Measurements from ENCODE around the gene SLC5A5. TPM values are rescaled to one million over a fixed set of nuclear protein-coding genes. Genes with fewer than 3 reads are reported as not detected.

Gene SLC5A5
- polyA plus RNA-seq, 3 donors: 0.06 to 2.6 TPM; not detected in 1

DNA sequence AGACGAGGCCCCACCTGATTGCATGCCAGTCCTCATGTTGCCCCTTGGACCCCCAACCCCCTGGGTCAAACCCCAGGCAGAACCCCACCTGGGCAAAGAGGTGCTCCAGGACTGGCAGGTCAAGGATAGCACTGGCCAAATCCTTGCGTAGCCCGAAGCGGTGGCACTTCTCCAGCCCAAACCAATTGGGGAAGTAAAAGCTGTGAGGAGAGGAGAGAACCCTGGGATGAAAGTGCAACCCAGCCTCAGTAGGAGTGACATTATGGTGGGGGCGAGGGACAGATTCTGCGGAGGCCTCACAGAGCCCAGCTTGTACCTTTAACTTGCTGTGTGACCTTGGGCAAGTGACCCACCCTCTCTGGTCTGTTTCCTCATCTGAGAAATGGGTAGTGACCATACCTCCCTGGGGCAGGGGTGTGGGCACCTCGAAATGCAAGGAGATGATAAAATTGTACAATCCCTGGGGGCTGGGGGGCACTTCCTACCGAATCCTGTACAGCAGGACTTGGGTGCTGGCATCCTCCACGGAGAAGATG lies 28.4 kb upstream of the SLC5A5 start:
- no peak overlapping the region for H3K27ac ChIP-seq (ENCODE audit: low read depth, low read length)
- WGBS, 3 donors: 73 to 88% (median 79%) methylated on average over 9 of the region's 9 CpGs

- 82 to 91% (median 84%) methylated on average over 14 of the region's 14 CpGs for WGBS, 3 donors
Observed at GRCh38 chr19:17843908-17844490, 27.7 kb upstream of the SLC5A5 start.

GRCh38 chr19:17846146-17846545 lies 25.6 kb upstream of the SLC5A5 start:
- 59 to 78% (median 63%) methylated on average over 8 of the region's 8 CpGs for WGBS, 3 donors
- no peak overlapping the region for H3K27ac ChIP-seq (ENCODE audit: low read depth, low read length)

More at GRCh38 chr19:17843908-17844490, 27.7 kb upstream of the SLC5A5 start:
- no peak overlapping the region for H3K27ac ChIP-seq (ENCODE audit: low read depth, low read length)

DNA sequence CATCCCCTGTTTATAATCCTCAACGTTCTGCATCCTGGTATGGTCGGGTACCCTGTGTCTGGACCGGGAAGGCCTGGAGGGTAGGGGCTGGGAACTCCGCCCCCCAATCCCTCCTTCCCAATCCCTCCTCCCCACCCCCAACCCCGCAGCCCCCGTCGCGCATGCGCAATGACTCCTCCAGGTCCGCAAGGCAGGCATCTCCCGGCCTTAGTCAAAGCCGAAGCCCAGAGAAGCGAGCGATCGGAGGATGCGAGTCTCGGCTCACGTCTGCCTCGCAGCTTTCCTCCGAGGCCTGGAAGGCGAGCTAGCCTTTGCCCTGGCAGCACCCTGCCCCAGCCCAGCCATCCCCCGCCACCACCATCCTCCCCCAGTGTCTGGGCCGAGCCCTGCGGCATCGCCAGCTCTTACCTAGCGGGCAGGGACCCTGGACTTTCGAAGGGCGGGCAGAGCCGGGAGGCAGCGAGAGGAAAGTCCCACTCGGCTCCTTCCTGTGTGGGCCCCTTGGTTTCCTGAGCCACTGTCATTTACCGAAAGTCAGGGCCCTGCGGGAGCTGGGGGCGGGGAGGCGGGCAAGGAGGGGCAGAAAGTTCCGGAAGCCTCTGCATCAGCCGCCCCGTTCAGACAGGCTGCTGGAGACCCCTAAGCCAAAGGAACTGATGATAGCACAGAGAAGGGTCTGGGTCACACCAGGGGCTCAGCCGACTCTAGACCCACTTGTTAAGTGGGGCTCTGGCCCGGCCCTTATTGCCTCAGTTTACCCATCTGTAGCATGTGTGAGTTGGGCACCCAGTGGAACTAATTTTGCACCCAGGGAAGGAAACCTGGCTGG lies 24.0 kb upstream of the SLC5A5 start, which contains the start of gene JAK3:
TSS of gene JAK3 (minus strand) at position 445 of the 829 bp plus-strand sequence. CDS start 3,565 bp downstream, outside the sequence.
- no peak within 1 kb of the TSS for H3K27ac ChIP-seq (ENCODE audit: low read depth, low read length)
- 4 to 10% (median 7%) methylated on average over 40 of the region's 40 CpGs for WGBS, 3 donors

DNA sequence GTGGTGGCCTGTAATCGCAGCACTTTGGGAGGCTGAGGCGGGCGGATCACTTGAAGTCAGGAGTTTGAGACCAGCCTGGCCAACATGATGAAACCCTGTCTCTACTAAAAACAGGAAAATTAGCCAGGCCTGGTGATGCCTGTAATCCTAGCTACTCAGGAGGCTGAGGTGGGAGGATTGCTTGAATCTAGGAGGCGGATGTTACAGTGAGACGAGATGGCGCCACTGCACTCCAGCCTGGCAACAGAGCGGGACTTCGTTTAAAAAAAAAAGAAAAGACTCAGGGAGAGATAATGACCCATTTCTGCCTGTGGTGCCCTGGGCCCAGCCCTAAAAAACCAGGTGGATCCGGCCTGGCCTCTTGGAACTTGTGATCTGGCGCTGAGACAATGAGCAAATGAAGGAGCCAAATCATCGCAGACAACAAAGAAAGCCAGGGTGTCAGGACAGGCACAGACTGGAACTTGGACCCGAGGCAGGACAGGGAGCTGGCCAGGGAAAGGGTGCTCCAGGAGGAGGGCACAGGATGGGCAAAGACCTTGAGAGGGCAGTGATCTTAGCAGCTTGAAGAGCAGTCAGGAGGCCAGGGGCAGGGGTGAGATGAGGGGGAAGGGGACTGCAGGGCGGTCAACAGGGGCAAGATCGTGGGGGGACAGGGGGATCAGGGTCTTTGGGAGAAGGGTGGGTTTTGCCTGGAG lies 23.0 kb upstream of the SLC5A5 start:
- H3K27ac ChIP-seq (ENCODE audit: low read depth, low read length): no peak overlapping the region
- WGBS, 3 donors: 56 to 76% (median 69%) methylated on average over 14 of the region's 14 CpGs

- 69 to 96% (median 93%) methylated on average over 6 of the region's 6 CpGs for WGBS, 3 donors
- no peak overlapping the region for H3K27ac ChIP-seq (ENCODE audit: low read depth, low read length)
Observed at GRCh38 chr19:17854061-17854460, 17.7 kb upstream of the SLC5A5 start.

GRCh38 chr19:17855280-17856152 lies 16.2 kb upstream of the SLC5A5 start:
- H3K27ac ChIP-seq (ENCODE audit: low read depth, low read length): no peak overlapping the region
- WGBS, 3 donors: 12 to 16% (median 15%) methylated on average over 29 of the region's 29 CpGs

- peak within 1 kb of the TSS; percentile 79 for H3K27ac ChIP-seq (ENCODE audit: low read depth, low read length)
- WGBS, 3 donors: 0 to 1% (median 0%) methylated on average over 75 to 80 of the region's 80 CpGs
Observed at GRCh38 chr19:17859533-17860330, 12.0 kb upstream of the SLC5A5 start, which contains the start of gene RPL18A. Gene RPL18A (plus strand): TSS chr19:17859910. CDS start chr19:17859957, 47 bp downstream.

DNA sequence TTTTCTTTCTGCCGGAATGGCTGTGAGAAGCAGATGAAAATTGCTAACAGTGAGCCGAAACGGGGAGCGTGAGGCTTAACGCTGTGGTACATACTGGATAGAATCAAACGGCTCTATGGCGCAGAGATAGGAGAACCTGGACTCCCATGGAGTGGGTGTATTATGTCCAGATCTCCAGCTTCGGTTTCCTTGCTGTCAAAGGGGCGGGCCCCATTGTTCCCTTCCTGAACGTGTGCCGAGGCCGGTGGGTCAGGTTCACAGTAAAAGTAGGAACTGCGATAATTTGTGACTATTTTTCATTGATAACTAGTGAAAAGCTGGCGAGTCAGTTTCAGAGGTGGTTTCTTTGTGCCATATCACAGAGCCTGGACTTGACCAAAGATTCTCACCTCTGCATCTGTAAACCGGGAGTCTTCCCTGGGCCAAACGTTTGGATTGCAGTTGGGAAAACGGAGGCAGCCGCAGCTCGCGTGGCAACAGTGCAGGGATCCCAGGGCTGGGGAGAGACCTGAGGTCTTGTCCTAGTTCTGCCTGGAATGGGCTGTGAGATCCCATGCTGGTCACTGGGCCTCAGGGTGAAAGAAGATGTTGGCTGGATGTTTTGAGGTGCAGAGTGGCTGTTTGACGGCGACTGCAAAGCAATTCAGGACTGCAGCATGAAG lies 11.3 kb upstream of the SLC5A5 start:
- WGBS, 3 donors: 0 to 1% (median 1%) methylated on average over 22 of the region's 22 CpGs
- H3K27ac ChIP-seq (ENCODE audit: low read depth, low read length): peak overlapping the region; percentile 79

- WGBS, 3 donors: 30 to 47% (median 36%) methylated on average over 4 to 7 of the region's 7 CpGs
- H3K27ac ChIP-seq (ENCODE audit: low read depth, low read length): no peak overlapping the region
Observed at GRCh38 chr19:17860993-17861360, 10.8 kb upstream of the SLC5A5 start.

GRCh38 chr19:17861542-17862402 lies 10.0 kb upstream of the SLC5A5 start:
- WGBS, 3 donors: 78 to 81% (median 79%) methylated on average over 21 to 23 of the region's 23 CpGs
- no peak overlapping the region for H3K27ac ChIP-seq (ENCODE audit: low read depth, low read length)

DNA sequence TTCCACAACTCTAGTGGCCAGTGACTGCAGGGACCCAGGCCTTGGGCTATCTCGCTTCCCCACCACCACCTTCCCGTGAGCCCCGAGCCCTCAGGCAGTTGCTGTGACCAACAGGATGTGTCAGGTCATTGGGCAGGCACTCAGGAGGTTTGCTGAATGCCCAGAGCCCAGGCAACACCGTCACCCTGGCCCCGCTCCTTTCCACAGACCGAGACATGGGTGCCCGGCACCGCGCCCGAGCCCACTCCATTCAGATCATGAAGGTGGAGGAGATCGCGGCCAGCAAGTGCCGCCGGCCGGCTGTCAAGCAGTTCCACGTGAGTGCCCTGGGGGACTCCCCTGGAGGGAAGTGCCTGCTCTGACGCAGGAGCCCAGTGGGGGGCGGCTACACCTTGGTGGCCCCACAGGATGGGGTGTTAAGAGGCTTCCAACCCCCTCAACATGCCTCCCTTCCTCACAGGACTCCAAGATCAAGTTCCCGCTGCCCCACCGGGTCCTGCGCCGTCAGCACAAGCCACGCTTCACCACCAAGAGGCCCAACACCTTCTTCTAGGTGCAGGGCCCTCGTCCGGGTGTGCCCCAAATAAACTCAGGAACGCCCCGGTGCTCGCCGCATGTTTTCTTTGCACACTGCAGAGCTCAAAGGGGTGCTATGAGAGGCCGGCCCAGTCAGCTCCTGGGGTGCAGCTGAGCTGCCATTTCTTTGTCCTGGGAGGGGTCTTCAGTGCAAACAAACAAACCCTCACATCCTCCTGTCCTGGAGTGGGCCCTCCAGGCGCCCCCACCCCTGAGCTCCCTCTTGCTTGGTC lies 8.8 kb upstream of the SLC5A5 start:
- WGBS, 3 donors: 81 to 90% (median 88%) methylated on average over 24 to 31 of the region's 31 CpGs
- H3K27ac ChIP-seq (ENCODE audit: low read depth, low read length): no peak overlapping the region

GRCh38 chr19:17863520-17864182 lies 8.1 kb upstream of the SLC5A5 start:
- 70 to 83% (median 79%) methylated on average over 8 of the region's 8 CpGs for WGBS, 3 donors
- H3K27ac ChIP-seq (ENCODE audit: low read depth, low read length): no peak overlapping the region
